Measurements from ENCODE around the gene TCERG1L.

GRCh38 chr10:131111007-131111406 is 200.5 kb downstream of the TCERG1L start:
- TF ChIP-seq EP300 (IDR thresholded peaks at IDR 0.05) = no peak
- TF ChIP-seq CTCF (IDR thresholded peaks at IDR 0.05) = no peak
- no peak for TF ChIP-seq POLR2A (IDR thresholded peaks at IDR 0.05)
- TF ChIP-seq POLR2AphosphoS5 (IDR thresholded peaks at IDR 0.05) = no peak

All from gastroesophageal sphincter (tissue), 3 donors.